Keratinocyte (primary cell): ENCODE measurements around the gene MYO7B. TPM values are rescaled to one million over a fixed set of nuclear protein-coding genes. Genes with fewer than 3 reads are reported as not detected.
"Not testable (repeated sequence)": the region's sequence is repeated elsewhere in the genome, so short reads cannot be mapped to it uniquely, and the experiment has no call there.

Experiments
- DNase-seq: peaks from one replicate; pipeline ENCODE4 v3.0.0-alpha.2; 2011; ENCODE audit warnings: low read depth, missing footprints, low spot score
- FAIRE-seq: peaks from 2 replicates; lab custom pipeline; 2011; peaks lifted over from hg19 to GRCh38; lab: Jason Lieb, UNC
- H2AFZ ChIP-seq: 2 replicates; pipeline ENCODE4 v1.6.0; 2012; ENCODE audit warnings: low read length, control low read depth, inconsistent platforms; ENCODE audit not compliant: control insufficient read depth
- H3K27ac ChIP-seq: 2 replicates; pipeline ENCODE4 v1.5.1; 2011; ENCODE audit warnings: low read length; ENCODE audit not compliant: control insufficient read depth, insufficient read depth
- H3K27me3 ChIP-seq: 3 replicates; pipeline ENCODE4 v1.6.0; 2011; ENCODE audit warnings: low read length; ENCODE audit not compliant: control insufficient read depth, insufficient read depth; ENCODE audit errors: extremely low read depth
- H3K36me3 ChIP-seq, 2 experiments: 2 replicates in 1 of 2; 3 replicates in 1 of 2; pipeline ENCODE4 v1.5.1; 2011; ENCODE audit warnings: low read length in 2 of 2, mild to moderate bottlenecking in 1 of 2; ENCODE audit not compliant: control insufficient read depth in 2 of 2, insufficient read depth in 2 of 2; ENCODE audit errors: extremely low read depth in 1 of 2
- H3K4me1 ChIP-seq: 3 replicates; pipeline ENCODE4 v1.5.1; 2011; ENCODE audit warnings: low read length; ENCODE audit not compliant: control insufficient read depth, insufficient read depth; ENCODE audit errors: extremely low read depth
- H3K4me2 ChIP-seq: 3 replicates; pipeline ENCODE4 v1.6.0; 2011; ENCODE audit warnings: low read depth, low read length; ENCODE audit not compliant: control insufficient read depth, insufficient read depth; ENCODE audit errors: extremely low read depth
- H3K4me3 ChIP-seq, 3 experiments: fragments of 200-600 bp in 1 of 3; sonication (generic) in 1 of 3; 2 replicates in 2 of 3; 3 replicates in 1 of 3; pipeline ENCODE4 v1.5.1; 2011 to 2016; ENCODE audit warnings: low read length in 3 of 3, mild to moderate bottlenecking in 3 of 3, control low read depth in 2 of 3, inconsistent platforms in 1 of 3, low read depth in 1 of 3, mixed read lengths in 1 of 3, mixed run types in 1 of 3, moderate library complexity in 1 of 3; ENCODE audit not compliant: control insufficient read depth in 2 of 3, insufficient read depth in 2 of 3; ENCODE audit errors: extremely low read depth in 1 of 3
- H3K79me2 ChIP-seq: 2 replicates; pipeline ENCODE4 v1.6.0; 2012; ENCODE audit warnings: low read length; ENCODE audit not compliant: control insufficient read depth, insufficient read depth
- H3K9ac ChIP-seq: 3 replicates; pipeline ENCODE4 v1.6.0; 2011; ENCODE audit warnings: low read length; ENCODE audit not compliant: control insufficient read depth, insufficient read depth; ENCODE audit errors: extremely low read depth
- H3K9me1 ChIP-seq: 3 replicates; pipeline ENCODE4 v1.6.0; 2011; ENCODE audit warnings: low read length; ENCODE audit not compliant: control insufficient read depth, insufficient read depth; ENCODE audit errors: extremely low read depth
- H3K9me3 ChIP-seq: 2 replicates; pipeline ENCODE4 v1.5.1; 2012; ENCODE audit warnings: low read depth, low read length; ENCODE audit not compliant: control insufficient read depth
- H4K20me1 ChIP-seq: 3 replicates; pipeline ENCODE4 v1.6.0; 2011; ENCODE audit warnings: low read length; ENCODE audit not compliant: control insufficient read depth, insufficient read depth; ENCODE audit errors: extremely low read depth
- EZH2 ChIP-seq: IDR thresholded peaks from one replicate; pipeline ENCODE4 v1.6.1; 2012; ENCODE audit warnings: inconsistent platforms, mild to moderate bottlenecking, low read length, moderate library complexity
- dilution Hi-C: fragments of 300-500 bp; cut with MboI; formaldehyde crosslinking; loops from one replicate; pipeline ENCODE4 v1.7.0; 2020; ENCODE audit warnings: low sequenced_read_pairs; ENCODE audit not compliant: extremely low pct_ligation_motif_present
- polyA plus RNA-seq, 5 experiments: library from polyadenylated mRNA; depleted of rRNA in 3 of 5; stranded (reverse) in 3 of 5; stranded (forward) in 1 of 5; unstranded in 1 of 5; fragments of >200 nt; gene quantifications; 1 replicate in 1 of 5; 2 replicates in 3 of 5; 3 replicates in 1 of 5; pipeline versions ENCODE4 v1.2.1 to v1.2.3, GENCODE V29; 2011 to 2012; ENCODE audit warnings: missing spikeins in 2 of 5, low read depth in 1 of 5, low replicate concordance in 1 of 5
- TF ChIP-seq, protein P1 (sequence below), 3 experiments: IDR thresholded peaks in 1 of 3; conservative IDR thresholded peaks in 1 of 3; optimal IDR thresholded peaks in 1 of 3; 2 replicates in 2 of 3; 3 replicates in 1 of 3; pipeline versions ENCODE3 to v1.5.1; 2011; ENCODE audit warnings: low read length in 3 of 3, mild to moderate bottlenecking in 3 of 3, moderate library complexity in 2 of 3, control low read depth in 1 of 3, inconsistent platforms in 1 of 3; ENCODE audit not compliant: insufficient read depth in 2 of 3; ENCODE audit errors: extremely low read depth in 1 of 3

Gene MYO7B
- polyA plus RNA-seq, 1 donor (not counting 4 experiments of a cell fraction or from before 2014, with no cell fraction given) = not detected

DNA sequence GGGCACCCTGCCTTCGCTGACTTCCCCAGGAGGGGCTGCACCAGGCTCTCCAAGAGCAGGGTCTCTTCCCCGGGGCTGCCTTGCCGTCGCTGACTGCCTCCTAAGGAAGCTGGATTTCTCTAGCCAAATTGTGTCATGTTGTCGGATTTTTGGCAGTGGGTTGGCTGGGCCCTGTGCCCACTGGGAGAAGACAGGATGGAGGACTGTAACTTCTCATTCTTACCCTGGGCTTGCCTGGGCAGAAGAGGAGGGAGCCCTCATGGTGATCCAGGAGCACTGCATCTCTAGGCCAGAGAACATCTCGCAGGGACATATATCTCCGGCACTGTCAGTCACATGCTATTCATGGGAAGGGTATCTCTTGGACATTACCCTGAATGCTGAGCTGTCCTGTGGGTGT lies 6.3 kb downstream of the MYO7B start:
- DNase-seq = no peak

DNA sequence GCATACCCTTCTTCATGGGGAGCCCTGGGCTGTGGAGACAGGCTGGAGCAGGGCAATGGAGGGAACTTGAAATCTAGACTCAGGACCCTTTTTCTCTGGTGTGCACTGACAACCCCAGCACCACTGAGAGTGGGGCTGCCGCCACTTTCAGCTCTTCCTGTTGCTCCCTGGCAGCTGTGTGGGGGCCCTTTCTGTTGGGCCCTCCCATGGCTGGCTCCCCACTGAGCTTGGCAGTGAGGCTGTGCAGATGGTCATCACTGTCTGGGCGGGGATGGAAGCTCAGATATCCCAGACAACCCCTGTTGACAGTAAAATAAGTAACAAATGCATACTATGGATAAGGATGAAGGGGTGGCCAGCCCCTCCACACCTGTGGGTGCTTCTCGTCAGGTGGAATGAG lies 6.7 kb downstream of the MYO7B start:
- H3K9me3 ChIP-seq = no peaks in the 10 kb centered on the region
- H3K79me2 ChIP-seq = no peaks in the 10 kb centered on the region
- TF ChIP-seq, protein P1, sequence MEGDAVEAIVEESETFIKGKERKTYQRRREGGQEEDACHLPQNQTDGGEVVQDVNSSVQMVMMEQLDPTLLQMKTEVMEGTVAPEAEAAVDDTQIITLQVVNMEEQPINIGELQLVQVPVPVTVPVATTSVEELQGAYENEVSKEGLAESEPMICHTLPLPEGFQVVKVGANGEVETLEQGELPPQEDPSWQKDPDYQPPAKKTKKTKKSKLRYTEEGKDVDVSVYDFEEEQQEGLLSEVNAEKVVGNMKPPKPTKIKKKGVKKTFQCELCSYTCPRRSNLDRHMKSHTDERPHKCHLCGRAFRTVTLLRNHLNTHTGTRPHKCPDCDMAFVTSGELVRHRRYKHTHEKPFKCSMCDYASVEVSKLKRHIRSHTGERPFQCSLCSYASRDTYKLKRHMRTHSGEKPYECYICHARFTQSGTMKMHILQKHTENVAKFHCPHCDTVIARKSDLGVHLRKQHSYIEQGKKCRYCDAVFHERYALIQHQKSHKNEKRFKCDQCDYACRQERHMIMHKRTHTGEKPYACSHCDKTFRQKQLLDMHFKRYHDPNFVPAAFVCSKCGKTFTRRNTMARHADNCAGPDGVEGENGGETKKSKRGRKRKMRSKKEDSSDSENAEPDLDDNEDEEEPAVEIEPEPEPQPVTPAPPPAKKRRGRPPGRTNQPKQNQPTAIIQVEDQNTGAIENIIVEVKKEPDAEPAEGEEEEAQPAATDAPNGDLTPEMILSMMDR (optimal IDR thresholded peaks at IDR 0.05 in 1 of 3, IDR thresholded peaks at IDR 0.05 in 1 of 3, conservative IDR thresholded peaks at IDR 0.05 in 1 of 3; ENCODE audit: extremely low read depth in 1 of 3, insufficient read depth in 2 of 3, low read length in 3 of 3) = no peak
- TF ChIP-seq EZH2 = no peak
- H3K9ac ChIP-seq = no peak overlapping the region
- no peak for DNase-seq
- no peak overlapping the region for H3K4me2 ChIP-seq
- H3K4me1 ChIP-seq = no peaks in the 10 kb centered on the region
- no peaks in the 10 kb centered on the region for H4K20me1 ChIP-seq
- H3K27me3 ChIP-seq = peaks cover 15% of the 10 kb centered on the region
- dilution Hi-C loops = no loop called here
- H3K27ac ChIP-seq = no peak overlapping the region
- H2AFZ ChIP-seq = no peak overlapping the region
- H3K4me3 ChIP-seq = no peak overlapping the region
- H3K36me3 ChIP-seq = no peaks in the 10 kb centered on the region
- H3K9me1 ChIP-seq = no peaks in the 10 kb centered on the region
- no peak for FAIRE-seq

More for the DNA sequence above, 6.3 kb downstream of the MYO7B start:
- H4K20me1 ChIP-seq = no peaks in the 10 kb centered on the region
- H3K27me3 ChIP-seq = peaks cover 15% of the 10 kb centered on the region
- no peak for FAIRE-seq
- H3K4me2 ChIP-seq = no peak overlapping the region
- H3K9me3 ChIP-seq = no peaks in the 10 kb centered on the region
- no peaks in the 10 kb centered on the region for H3K79me2 ChIP-seq
- TF ChIP-seq, protein P1 (optimal IDR thresholded peaks at IDR 0.05 in 1 of 3, IDR thresholded peaks at IDR 0.05 in 1 of 3, conservative IDR thresholded peaks at IDR 0.05 in 1 of 3; ENCODE audit: extremely low read depth in 1 of 3, insufficient read depth in 2 of 3, low read length in 3 of 3) = no peak
- no peak for TF ChIP-seq EZH2
- no peak overlapping the region for H2AFZ ChIP-seq
- H3K4me1 ChIP-seq = no peaks in the 10 kb centered on the region
- no peaks in the 10 kb centered on the region for H3K9me1 ChIP-seq
- dilution Hi-C loops = no loop called here
- H3K9ac ChIP-seq = no peak overlapping the region
- H3K4me3 ChIP-seq = no peak overlapping the region
- no peak overlapping the region for H3K27ac ChIP-seq
- no peaks in the 10 kb centered on the region for H3K36me3 ChIP-seq

DNA sequence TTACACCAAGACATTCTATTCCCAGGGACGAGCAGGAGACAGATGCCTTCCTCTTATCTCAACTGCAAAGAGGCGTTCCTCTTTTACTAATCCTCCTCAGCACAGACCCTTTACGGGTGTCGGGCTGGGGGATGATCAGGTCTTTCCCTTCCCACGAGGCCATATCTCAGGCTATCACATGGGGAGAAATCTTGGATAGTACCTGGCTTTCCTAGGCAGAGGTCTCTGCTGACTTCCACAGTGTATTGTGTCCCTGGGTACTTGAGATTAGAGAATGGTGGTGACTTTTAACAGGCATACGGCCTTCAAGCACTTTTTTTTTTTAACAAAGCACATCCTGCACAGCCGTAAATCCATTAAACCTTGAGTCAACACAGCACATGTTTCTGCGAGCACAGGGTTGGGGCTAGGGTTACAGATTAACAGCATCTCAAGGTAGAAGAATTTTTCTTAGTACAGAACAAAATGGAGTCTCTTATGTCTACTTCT lies 7.6 kb downstream of the MYO7B start:
- FAIRE-seq, DNase-seq, H4K20me1 ChIP-seq, H3K4me1 ChIP-seq, H3K79me2 ChIP-seq, H3K9me1 ChIP-seq, H2AFZ ChIP-seq, H3K9ac ChIP-seq, H3K27ac ChIP-seq, H3K9me3 ChIP-seq, H3K4me3 ChIP-seq, H3K36me3 ChIP-seq, dilution Hi-C loops, H3K4me2 ChIP-seq: not testable (repeated sequence)
- peaks cover 15% of the 10 kb centered on the region for H3K27me3 ChIP-seq
